Activated CD4-positive, alpha-beta T cell treated with anti-CD3 and anti-CD28 coated beads, Interleukin-2, amount 10 ng/mL, durations not matched to agents 7 days and 5 days (primary cell): ENCODE results near the gene AMZ2. TPM values are rescaled to one million over a fixed set of nuclear protein-coding genes. Genes with fewer than 3 reads are reported as not detected.
A peak's percentile ranks its signal among the peaks of the same experiment; 100 is the strongest.
"Not testable (repeated sequence)": the region's sequence is repeated elsewhere in the genome, so short reads cannot be mapped to it uniquely, and the experiment has no call there.

Experiments used
- CTCF ChIA-PET: fragments of 350-600 bp; sonication (Branson Sonifier 250); formaldehyde crosslinking; loops from one replicate; lab custom pipeline; 2021; ENCODE audit warnings: antibody characterized with exemption; lab: Charles Lee
- POLR2A ChIA-PET: fragments of 350-600 bp; sonication (Branson Sonifier 250); formaldehyde crosslinking; loops from one replicate; lab custom pipeline; 2021; ENCODE audit warnings: antibody characterized with exemption; lab: Charles Lee
- DNase-seq: peaks from one replicate; pipeline ENCODE4 v3.0.0-alpha.2; 2020
- H3K27ac Mint-ChIP-seq: one replicate; pipeline ENCODE4 v1.8.0; 2021; ENCODE audit warnings: mild to moderate bottlenecking, moderate library complexity, mixed read lengths
- H3K27me3 Mint-ChIP-seq: one replicate; pipeline ENCODE4 v1.8.0; 2021; ENCODE audit warnings: mixed read lengths
- H3K36me3 Mint-ChIP-seq: one replicate; pipeline ENCODE4 v1.8.0; 2021; ENCODE audit warnings: low read depth, mixed read lengths
- H3K4me1 Mint-ChIP-seq: one replicate; pipeline ENCODE4 v1.8.0; 2021; ENCODE audit warnings: mixed read lengths
- H3K4me3 Mint-ChIP-seq: one replicate; pipeline ENCODE4 v1.8.0; 2021; ENCODE audit warnings: mild to moderate bottlenecking, moderate library complexity, mixed read lengths
- H3K9me3 Mint-ChIP-seq: one replicate; pipeline ENCODE4 v1.8.0; 2021; ENCODE audit warnings: mixed read lengths
- total RNA-seq, 2 experiments: library from RNA; stranded (reverse); gene quantifications; one replicate each; pipeline ENCODE4 v1.2.3, GENCODE V29; 2021

AMZ2 gene
- 10 to 100 TPM; 72.5 to 82.3 TPM for total RNA-seq

GRCh38 chr17:68247445-68248198 lies at the start of gene AMZ2:
TSS of gene AMZ2 (plus strand) at chr17:68248043. CDS start at chr17:68250188, 2,145 bp downstream.
- ChIA-PET POLR2A (interaction anchor here (1.4 kb wide), 1 partner anchor 10 kb away, joined by 7 read pairs; no protein-coding TSS in a partner anchor), CTCF (interaction anchor here (0.6 to 3.5 kb wide), 9 partner anchors 10 to 255 kb away, joined by 3 to 23 read pairs (median 4); no protein-coding TSS in a partner anchor)
- Mint-ChIP-seq H3K36me3 (peaks cover 31% of the 10 kb centered on the region), H3K27me3 (no peaks in the 10 kb centered on the region), H3K9me3 (no peaks in the 10 kb centered on the region), H3K27ac (peak within 1 kb of the TSS; percentile 87), H3K4me1 (peaks cover 42% of the 10 kb centered on the region), H3K4me3 (peak within 1 kb of the TSS; percentile 91)
- DNase-seq: peak; percentile 94

GRCh38 chr17:68198931-68199836 lies 48.7 kb upstream of the AMZ2 start:
- peak; percentile 42 for DNase-seq
- Mint-ChIP-seq H3K27ac (peak overlapping the region; percentile 74), H3K4me3 (peak overlapping the region; percentile 74), H3K36me3 (no peaks in the 10 kb centered on the region), H3K4me1 (peaks cover 41% of the 10 kb centered on the region), H3K27me3 (peaks cover 52% of the 10 kb centered on the region), H3K9me3 (no peaks in the 10 kb centered on the region)
- POLR2A ChIA-PET: no interaction called here
- CTCF ChIA-PET: interaction anchor here (1.0 to 4.1 kb wide), 9 partner anchors 14 to 311 kb away, joined by 3 to 30 read pairs (median 3); no protein-coding TSS in a partner anchor

GRCh38 chr17:68199837-68200688 lies 47.8 kb upstream of the AMZ2 start:
- Mint-ChIP-seq H3K27me3 (peaks cover 48% of the 10 kb centered on the region), H3K9me3 (no peaks in the 10 kb centered on the region), H3K27ac (peak overlapping the region; percentile 74), H3K4me1 (peaks cover 44% of the 10 kb centered on the region), H3K36me3 (no peaks in the 10 kb centered on the region), H3K4me3 (peak overlapping the region; percentile 74)
- DNase-seq: no peak
- ChIA-PET CTCF (interaction anchor here (0.8 to 4.1 kb wide), 19 partner anchors 12 to 310 kb away, joined by 3 to 30 read pairs (median 4); partner anchors contain the start of gene WIPI1), POLR2A (no interaction called here)

- Mint-ChIP-seq H3K4me1 (peaks cover 37% of the 10 kb centered on the region), H3K4me3 (peak overlapping the region; percentile 74), H3K36me3 (no peaks in the 10 kb centered on the region), H3K27ac (no peak overlapping the region), H3K9me3 (no peaks in the 10 kb centered on the region), H3K27me3 (peaks cover 40% of the 10 kb centered on the region)
- CTCF ChIA-PET: interaction anchor here (0.5 to 4.1 kb wide), 19 partner anchors 9 to 309 kb away, joined by 3 to 30 read pairs (median 4); partner anchors contain the start of gene WIPI1
- POLR2A ChIA-PET: no interaction called here
- peak; percentile 80 for DNase-seq
These were observed 47.0 kb upstream of the AMZ2 start for GRCh38 chr17:68200689-68201417.

- not testable (repeated sequence) for H3K4me3 Mint-ChIP-seq
- H3K4me1 Mint-ChIP-seq: peaks cover 37% of the 10 kb centered on the region
These were observed 46.4 kb upstream of the AMZ2 start for GRCh38 chr17:68201418-68201771.

GRCh38 chr17:68202321-68202720 lies 45.5 kb upstream of the AMZ2 start:
- H3K9me3 Mint-ChIP-seq, H3K27ac Mint-ChIP-seq, H3K4me3 Mint-ChIP-seq, POLR2A ChIA-PET, DNase-seq: not testable (repeated sequence)
- H3K36me3 Mint-ChIP-seq: peaks cover 11% of the 10 kb centered on the region
- peaks cover 40% of the 10 kb centered on the region for H3K4me1 Mint-ChIP-seq
- CTCF ChIA-PET: interaction anchor here (1.9 to 4.1 kb wide), 2 partner anchors 18 to 255 kb away, joined by 5 to 30 read pairs; partner anchors contain the start of gene WIPI1
- H3K27me3 Mint-ChIP-seq: peaks cover 34% of the 10 kb centered on the region

More at GRCh38 chr17:68201418-68201771, 46.4 kb upstream of the AMZ2 start:
- H3K27ac Mint-ChIP-seq, POLR2A ChIA-PET, H3K36me3 Mint-ChIP-seq, DNase-seq, H3K9me3 Mint-ChIP-seq: not testable (repeated sequence)
- H3K27me3 Mint-ChIP-seq: peaks cover 37% of the 10 kb centered on the region
- CTCF ChIA-PET: interaction anchor here (0.5 to 4.1 kb wide), 16 partner anchors 10 to 261 kb away, joined by 3 to 30 read pairs (median 4); partner anchors contain the start of gene WIPI1

GRCh38 chr17:68204736-68205135 lies 43.1 kb upstream of the AMZ2 start:
- no peak for DNase-seq
- Mint-ChIP-seq H3K36me3 (peaks cover 23% of the 10 kb centered on the region), H3K4me1 (peaks cover 34% of the 10 kb centered on the region), H3K27ac (peak overlapping the region; percentile 31), H3K4me3 (peak overlapping the region; percentile 87), H3K27me3 (peaks cover 13% of the 10 kb centered on the region), H3K9me3 (no peaks in the 10 kb centered on the region)
- ChIA-PET POLR2A (interaction anchor here (0.6 kb wide), 1 partner anchor 20 kb away, joined by 3 read pairs; no protein-coding TSS in a partner anchor), CTCF (interaction anchor here (0.5 to 3.0 kb wide), 19 partner anchors 8 to 874 kb away, joined by 3 to 15 read pairs (median 4); no protein-coding TSS in a partner anchor)

GRCh38 chr17:68205251-68205807 lies 42.5 kb upstream of the AMZ2 start:
- H3K36me3 Mint-ChIP-seq: peaks cover 27% of the 10 kb centered on the region
- peaks cover 32% of the 10 kb centered on the region for H3K4me1 Mint-ChIP-seq
- CTCF ChIA-PET: interaction anchor here (0.5 to 3.0 kb wide), 24 partner anchors 8 to 873 kb away, joined by 3 to 15 read pairs (median 4); no protein-coding TSS in a partner anchor
- H3K4me3 Mint-ChIP-seq: peak overlapping the region; percentile 87
- no peaks in the 10 kb centered on the region for H3K9me3 Mint-ChIP-seq
- DNase-seq: peak; percentile 93
- POLR2A ChIA-PET: interaction anchor here (0.6 to 0.7 kb wide), 3 partner anchors 20 to 44 kb away, joined by 3 to 4 read pairs (median 3); no protein-coding TSS in a partner anchor
- peaks cover 7% of the 10 kb centered on the region for H3K27me3 Mint-ChIP-seq
- H3K27ac Mint-ChIP-seq: peak overlapping the region; percentile 96

GRCh38 chr17:68205808-68206720 lies 41.8 kb upstream of the AMZ2 start:
- H3K9me3 Mint-ChIP-seq: no peaks in the 10 kb centered on the region
- peaks cover 33% of the 10 kb centered on the region for H3K4me1 Mint-ChIP-seq
- CTCF ChIA-PET: interaction anchor here (0.8 to 3.0 kb wide), 12 partner anchors 8 to 262 kb away, joined by 3 to 15 read pairs (median 6); no protein-coding TSS in a partner anchor
- H3K27ac Mint-ChIP-seq: peak overlapping the region; percentile 96
- POLR2A ChIA-PET: interaction anchor here (0.6 to 1.1 kb wide), 4 partner anchors 24 to 43 kb away, joined by 3 to 4 read pairs (median 4); no protein-coding TSS in a partner anchor
- H3K4me3 Mint-ChIP-seq: peak overlapping the region; percentile 87
- DNase-seq: peak; percentile 45
- peaks cover 34% of the 10 kb centered on the region for H3K36me3 Mint-ChIP-seq
- peaks cover 7% of the 10 kb centered on the region for H3K27me3 Mint-ChIP-seq
